ENCODE measurements around the gene PBX3. TPM values are rescaled to one million over a fixed set of nuclear protein-coding genes. Genes with fewer than 3 reads are reported as not detected.

PBX3 gene
- total and polyA plus RNA-seq, 9 of the 15 experiments (the other 6 are each of a cell fraction or from before 2014, with no cell fraction given): 0.14 to 5.8 (median 0.92) TPM

GRCh38 chr9:125706651-125707471 is 40.3 kb upstream of the PBX3 start, which contains the start of gene MAPKAP1 (continued):
- TF ChIP-seq SMARCB1 (IDR thresholded peaks at IDR 0.05; ENCODE audit: insufficient read length, low read depth): no peak
- TF ChIP-seq NR2C2 (CRISPR knock-in tag; IDR thresholded peaks at IDR 0.05): peak; percentile 98
- TF ChIP-seq NR2C2 (tag; IDR thresholded peaks at IDR 0.05): peak; percentile 100
- no peak for TF ChIP-seq ZNF780A (CRISPR knock-in tag; IDR thresholded peaks at IDR 0.05)
- TF ChIP-seq ZNF217 (CRISPR knock-in tag; IDR thresholded peaks at IDR 0.05): no peak
- no peak for TF ChIP-seq BACH1 (tag; IDR thresholded peaks at IDR 0.05)
- peak in 1 of 2 experiments; percentile 42; a peak in 1 of 4 replicates for TF ChIP-seq ZNF639 (CRISPR knock-in tag; conservative IDR thresholded peaks at IDR 0.05 in 1 of 2, IDR thresholded peaks at IDR 0.05 in 1 of 2)
- TF ChIP-seq SRSF7 (optimal IDR thresholded peaks at IDR 0.05; ENCODE audit: low read depth, low read length): no peak
- peak; percentile 64 for TF ChIP-seq RB1 (IDR thresholded peaks at IDR 0.05; ENCODE audit: low read depth)
- peak in 2 of 3 experiments; percentile 64 to 78 for TF ChIP-seq YY1 (IDR thresholded peaks at IDR 0.05; ENCODE audit: borderline replicate concordance in 1 of 3, control insufficient read depth in 1 of 3, extremely low read depth in 1 of 3, insufficient read depth in 3 of 3, insufficient read length in 1 of 3, insufficient replicate concordance in 2 of 3, low read depth in 1 of 3, low read length in 2 of 3)
- no peak for TF ChIP-seq ZNF124 (CRISPR knock-in tag; IDR thresholded peaks at IDR 0.05)
- no peak for TF ChIP-seq DLX4 (CRISPR knock-in tag; IDR thresholded peaks at IDR 0.05)
- 0 out of 2 replicates have a peak, but pooled peaks have one; percentile 8 for TF ChIP-seq SMARCE1 (IDR thresholded peaks at IDR 0.05)
- peak; percentile 95 for TF ChIP-seq RBFOX2 (IDR thresholded peaks at IDR 0.05; ENCODE audit: low read depth, low read length)
- no peak for TF ChIP-seq ZNF830 (CRISPR knock-in tag; IDR thresholded peaks at IDR 0.05)
- TF ChIP-seq SMAD3 (CRISPR knock-in tag; conservative IDR thresholded peaks at IDR 0.05): no peak
- no peak for TF ChIP-seq COPS2 (conservative IDR thresholded peaks at IDR 0.05)
- TF ChIP-seq HDAC8 (tag; IDR thresholded peaks at IDR 0.05): no peak
- peak; percentile 82 to 99; a peak in 3 of 4 replicates for TF ChIP-seq MAZ (CRISPR knock-in tag; conservative IDR thresholded peaks at IDR 0.05 in 1 of 2, IDR thresholded peaks at IDR 0.05 in 1 of 2)
- TF ChIP-seq SRF (CRISPR knock-in tag; IDR thresholded peaks at IDR 0.05): 0 out of 4 replicates have a peak, but pooled peaks of 1 of the 2 experiments have one; percentile 11
- 0 out of 2 replicates have a peak, but pooled peaks have one; percentile 15 for TF ChIP-seq NCOA1 (IDR thresholded peaks at IDR 0.05; ENCODE audit: low read depth)
- no peak for TF ChIP-seq ASH1L (IDR thresholded peaks at IDR 0.05; ENCODE audit: borderline replicate concordance, low read depth, partially characterized antibody)
- TF ChIP-seq ZNF143 (CRISPR knock-in tag; IDR thresholded peaks at IDR 0.05): no peak
- TF ChIP-seq HCFC1 (IDR thresholded peaks at IDR 0.05; ENCODE audit: low read depth, low read length): peak; percentile 78
- no peak for TF ChIP-seq GABPB2 (CRISPR knock-in tag; conservative IDR thresholded peaks at IDR 0.05)
